Measurements from ENCODE around the gene FLRT2. TPM values are rescaled to one million over a fixed set of nuclear protein-coding genes. Genes with fewer than 3 reads are reported as not detected.
A peak's percentile ranks its signal among the peaks of the same experiment; 100 is the strongest.

FLRT2 gene
- total RNA-seq (2022), result not detected in 2 replicates
- percentile 2 among the genes with signal in this experiment for Bru-seq, nascent RNA
- percentile 1 among the genes with signal in this experiment for BruChase-seq, experiment 1, labeled RNA remaining after a 6-hour chase
- BruChase-seq, experiment 2, labeled RNA remaining after a 2-hour chase, result percentile 4 among the genes with signal in this experiment
- long read RNA-seq, result 0 reads

GRCh38 chr14:85529803-85530574, at the start of gene FLRT2:
Gene FLRT2 (plus strand): TSS chr14:85530144. CDS start chr14:85621515, 91,371 bp downstream.
- no peak within 1 kb of the TSS for H3K4me3 Mint-ChIP-seq (ENCODE audit: low read depth, unreplicated experiment)
- H3K9me3 Mint-ChIP-seq (ENCODE audit: low read depth, unreplicated experiment), result peaks cover 7% of the 10 kb centered on the region
- H3K36me3 Mint-ChIP-seq (ENCODE audit: insufficient read depth, unreplicated experiment), result no peaks in the 10 kb centered on the region
- intact Hi-C loops (cut with micrococcal nuclease; ENCODE audit: unreplicated experiment), result no loop called here
- DNase-seq, result no peak
- CTCF ChIA-PET, result no interaction called here
- no peak for TF ChIP-seq CTCF (IDR thresholded peaks at IDR 0.05; ENCODE audit: unreplicated experiment)
- H3K27ac Mint-ChIP-seq (ENCODE audit: unreplicated experiment), result no peak within 1 kb of the TSS
- H3K27me3 Mint-ChIP-seq (ENCODE audit: unreplicated experiment), result no peaks in the 10 kb centered on the region
- H3K4me1 Mint-ChIP-seq (ENCODE audit: low read depth, unreplicated experiment), result no peaks in the 10 kb centered on the region
- BruUV-seq (replicated peaks), result no TSS peak

- CTCF ChIA-PET, result no interaction called here
- TF ChIP-seq CTCF (IDR thresholded peaks at IDR 0.05; ENCODE audit: unreplicated experiment), result no peak
- no TSS peak for BruUV-seq (replicated peaks)
- intact Hi-C loops (cut with micrococcal nuclease; ENCODE audit: unreplicated experiment), result no loop called here
- H3K4me1 Mint-ChIP-seq (ENCODE audit: low read depth, unreplicated experiment), result no peaks in the 10 kb centered on the region
- no peaks in the 10 kb centered on the region for H3K36me3 Mint-ChIP-seq (ENCODE audit: insufficient read depth, unreplicated experiment)
- H3K4me3 Mint-ChIP-seq (ENCODE audit: low read depth, unreplicated experiment), result no peak overlapping the region
- no peaks in the 10 kb centered on the region for H3K27me3 Mint-ChIP-seq (ENCODE audit: unreplicated experiment)
- peaks cover 4% of the 10 kb centered on the region for H3K9me3 Mint-ChIP-seq (ENCODE audit: low read depth, unreplicated experiment)
- DNase-seq, result no peak
- H3K27ac Mint-ChIP-seq (ENCODE audit: unreplicated experiment), result no peak overlapping the region
Observed at GRCh38 chr14:85481471-85481870, 48.5 kb upstream of the FLRT2 start.

GRCh38 chr14:85482552-85482951, 47.4 kb upstream of the FLRT2 start:
- DNase-seq, result no peak
- Mint-ChIP-seq H3K27ac (ENCODE audit: unreplicated experiment) (no peak overlapping the region), H3K4me3 (ENCODE audit: low read depth, unreplicated experiment) (no peak overlapping the region), H3K27me3 (ENCODE audit: unreplicated experiment) (no peaks in the 10 kb centered on the region), H3K9me3 (ENCODE audit: low read depth, unreplicated experiment) (peaks cover 4% of the 10 kb centered on the region), H3K4me1 (ENCODE audit: low read depth, unreplicated experiment) (no peaks in the 10 kb centered on the region), H3K36me3 (ENCODE audit: insufficient read depth, unreplicated experiment) (no peaks in the 10 kb centered on the region)
- no peak for TF ChIP-seq CTCF (IDR thresholded peaks at IDR 0.05; ENCODE audit: unreplicated experiment)
- BruUV-seq (replicated peaks), result no TSS peak
- intact Hi-C loops (cut with micrococcal nuclease; ENCODE audit: unreplicated experiment), result no loop called here
- CTCF ChIA-PET, result no interaction called here

GRCh38 chr14:85483037-85483436, 46.9 kb upstream of the FLRT2 start:
- no peak for TF ChIP-seq CTCF (IDR thresholded peaks at IDR 0.05; ENCODE audit: unreplicated experiment)
- DNase-seq, result no peak
- Mint-ChIP-seq H3K36me3 (ENCODE audit: insufficient read depth, unreplicated experiment) (no peaks in the 10 kb centered on the region), H3K9me3 (ENCODE audit: low read depth, unreplicated experiment) (peaks cover 4% of the 10 kb centered on the region), H3K27me3 (ENCODE audit: unreplicated experiment) (no peaks in the 10 kb centered on the region), H3K27ac (ENCODE audit: unreplicated experiment) (no peak overlapping the region), H3K4me3 (ENCODE audit: low read depth, unreplicated experiment) (no peak overlapping the region), H3K4me1 (ENCODE audit: low read depth, unreplicated experiment) (no peaks in the 10 kb centered on the region)
- no TSS peak for BruUV-seq (replicated peaks)
- intact Hi-C loops (cut with micrococcal nuclease; ENCODE audit: unreplicated experiment), result no loop called here
- CTCF ChIA-PET, result no interaction called here
